GM23338 (cell line): Measurements from ENCODE around the gene DRC1. TPM values are rescaled to one million over a fixed set of nuclear protein-coding genes. Genes with fewer than 3 reads are reported as not detected.

Experiments
- ATAC-seq: fragments of 200-7000 bp; cut with Tn5 transposase; 3 replicates; pipeline ENCODE4 v1.9.1; 2020
- DNase-seq: peaks from one replicate; pipeline ENCODE4 v3.0.0-alpha.2; 2015; ENCODE audit warnings: low spot score
- H2AFZ ChIP-seq: fragments of 200-600 bp; sonication (generic); 2 replicates; pipeline ENCODE4 v1.8.0; 2016; ENCODE audit warnings: antibody characterized with exemption, mild to moderate bottlenecking, moderate library complexity
- H3F3A ChIP-seq: fragments of 200-600 bp; sonication (generic); replicated peaks from 2 replicates; pipeline ENCODE4 v1.8.0; 2017; ENCODE audit warnings: antibody characterized with exemption, mixed run types, low read depth
- H3K27ac ChIP-seq: fragments of 200-600 bp; sonication (generic); 2 replicates; pipeline ENCODE4 v1.6.1; 2016; ENCODE audit warnings: low read depth
- H3K27me3 ChIP-seq: fragments of 200-600 bp; sonication (generic); 2 replicates; pipeline ENCODE4 v1.8.0; 2016; ENCODE audit warnings: mild to moderate bottlenecking, mixed run types, moderate library complexity; ENCODE audit not compliant: insufficient read depth
- H3K36me3 ChIP-seq: fragments of 200-600 bp; sonication (generic); 2 replicates; pipeline ENCODE4 v1.8.0; 2016; ENCODE audit warnings: mild to moderate bottlenecking; ENCODE audit not compliant: insufficient read depth
- H3K4me1 ChIP-seq: fragments of 200-600 bp; sonication (generic); 2 replicates; pipeline ENCODE4 v1.8.0; 2016; ENCODE audit warnings: mild to moderate bottlenecking, moderate library complexity; ENCODE audit not compliant: insufficient read depth
- H3K4me2 ChIP-seq: fragments of 200-600 bp; sonication (generic); 2 replicates; pipeline ENCODE4 v1.7.1; 2017; ENCODE audit warnings: mixed run types
- H3K4me3 ChIP-seq: fragments of 200-600 bp; sonication (generic); 2 replicates; pipeline ENCODE4 v1.6.1; 2016; ENCODE audit warnings: mixed run types
- H3K79me2 ChIP-seq: fragments of 200-600 bp; sonication (generic); replicated peaks from 2 replicates; pipeline ENCODE4 v1.8.0; 2017; ENCODE audit warnings: mild to moderate bottlenecking; ENCODE audit not compliant: insufficient read depth
- H3K9me2 ChIP-seq: fragments of 200-600 bp; sonication (generic); 2 replicates; pipeline ENCODE4 v1.8.0; 2017; ENCODE audit not compliant: insufficient read depth
- H4K20me1 ChIP-seq: fragments of 200-600 bp; sonication (generic); replicated peaks from 2 replicates; pipeline ENCODE4 v1.8.0; 2017; ENCODE audit warnings: mild to moderate bottlenecking; ENCODE audit not compliant: insufficient read depth
- H3K27ac Mint-ChIP-seq: 2 replicates; pipeline ENCODE4 v1.8.0; 2020; ENCODE audit warnings: inconsistent platforms, mild to moderate bottlenecking, moderate library complexity, mixed read lengths
- H3K27me3 Mint-ChIP-seq: 3 replicates; pipeline ENCODE4 v1.8.0; 2022; ENCODE audit warnings: low read depth, mild to moderate bottlenecking, moderate library complexity, mixed read lengths, inconsistent platforms; ENCODE audit not compliant: insufficient read depth, poor library complexity
- H3K36me3 Mint-ChIP-seq: 3 replicates; pipeline ENCODE4 v1.8.0; 2021; ENCODE audit warnings: low read depth, mild to moderate bottlenecking, inconsistent platforms, moderate library complexity, mixed read lengths
- H3K4me1 Mint-ChIP-seq: 3 replicates; pipeline ENCODE4 v1.8.0; 2020; ENCODE audit warnings: mild to moderate bottlenecking, inconsistent platforms, mixed read lengths
- H3K4me3 Mint-ChIP-seq: 3 replicates; pipeline ENCODE4 v1.8.0; 2021; ENCODE audit warnings: moderate library complexity, mild to moderate bottlenecking, inconsistent platforms, mixed read lengths
- H3K9me3 Mint-ChIP-seq: 3 replicates; pipeline ENCODE4 v1.8.0; 2020; ENCODE audit warnings: moderate library complexity, mild to moderate bottlenecking, inconsistent platforms, mixed read lengths
- CREB1 ChIP-seq: fragments of 250-450 bp; sonication (Bioruptor Pico); IDR thresholded peaks from 2 replicates; pipeline ENCODE4 v1.5.0; 2020; ENCODE audit warnings: low read depth, mild to moderate bottlenecking, moderate library complexity
- ETS1 ChIP-seq: IDR thresholded peaks from 2 replicates; pipeline ENCODE4 v1.6.1; 2016; ENCODE audit warnings: antibody characterized with exemption
- EZH2 ChIP-seq: fragments of 200-600 bp; sonication (generic); IDR thresholded peaks from one replicate; pipeline ENCODE4 v1.8.0; 2017; ENCODE audit warnings: antibody characterized with exemption, mild to moderate bottlenecking, low read depth; ENCODE audit not compliant: unreplicated experiment
- EZH2phosphoT487 ChIP-seq: fragments of 200-600 bp; sonication (generic); IDR thresholded peaks from one replicate; pipeline ENCODE4 v1.8.1; 2018; ENCODE audit warnings: antibody characterized with exemption; ENCODE audit not compliant: unreplicated experiment
- STAT1 ChIP-seq: IDR thresholded peaks from one replicate; pipeline ENCODE4 v1.6.1; 2016; ENCODE audit warnings: antibody characterized with exemption; ENCODE audit not compliant: unreplicated experiment
- ZNF114 ChIP-seq: fragments of 250-450 bp; sonication (Bioruptor Pico); IDR thresholded peaks from 2 replicates; pipeline ENCODE4 v1.5.0; 2020; ENCODE audit warnings: mild to moderate bottlenecking, moderate library complexity
- ZNF331 ChIP-seq: fragments of 250-450 bp; sonication (Bioruptor Pico); IDR thresholded peaks from 2 replicates; pipeline ENCODE4 v1.5.0; 2020; ENCODE audit warnings: low read depth, mild to moderate bottlenecking, moderate library complexity
- ZNF462 ChIP-seq: fragments of 250-450 bp; sonication (Bioruptor Pico); IDR thresholded peaks from 2 replicates; pipeline ENCODE4 v1.5.0; 2020; ENCODE audit warnings: mild to moderate bottlenecking, moderate library complexity
- polyA plus RNA-seq: library from polyadenylated mRNA; unstranded; fragments of >200 nt; fragmentation: Nextera tagmentation; extraction: Ambion mirVana; gene quantifications from 2 replicates; pipeline ENCODE4 v1.2.1, GENCODE V29; 2016
- total RNA-seq: library from RNA; depleted of rRNA; stranded (reverse); fragments of >200 nt; shearing (Covaris generic); gene quantifications from 2 replicates; pipeline ENCODE4 v1.2.3, GENCODE V29; 2014

DRC1 gene
- total and polyA plus RNA-seq, 2 experiments from 2014 or later: 0.45 TPM; not detected in 1

- Histone ChIP-seq H3K79me2 (no peaks in the 10 kb centered on the region; the same call in 1 of the 2 replicates), H3F3A (no peaks in the 10 kb centered on the region), H3K27me3 (no peaks in the 10 kb centered on the region), H3K4me2 (no peak overlapping the region), H3K36me3 (peaks cover 15% of the 10 kb centered on the region; the same call in 1 of the 2 replicates), H3K9me2 (no peaks in the 10 kb centered on the region), H2AFZ (no peak overlapping the region), H4K20me1 (peaks cover 12% of the 10 kb centered on the region; the same call in 1 of the 2 replicates), H3K4me1 (no peaks in the 10 kb centered on the region), H3K27ac (no peak overlapping the region), H3K4me3 (no peak overlapping the region)
- H3K27me3 Mint-ChIP-seq: no peaks in the 10 kb centered on the region
- H3K4me3 Mint-ChIP-seq: no peak overlapping the region
- TF ChIP-seq CREB1 (no peak), ETS1 (no peak), EZH2 (no peak), STAT1 (no peak), ZNF462 (CRISPR knock-in tag) (no peak), ZNF114 (CRISPR knock-in tag) (no peak), EZH2phosphoT487 (no peak), ZNF331 (CRISPR knock-in tag) (no peak)
- no peak overlapping the region for H3K27ac Mint-ChIP-seq
- H3K36me3 Mint-ChIP-seq: peaks cover 4% of the 10 kb centered on the region; the same call in 1 of the 3 replicates
- ATAC-seq (no peak), DNase-seq (no peak)
- no peaks in the 10 kb centered on the region for H3K9me3 Mint-ChIP-seq
- H3K4me1 Mint-ChIP-seq: no peaks in the 10 kb centered on the region
Measured at GRCh38 chr2:26382564-26382963, 19.2 kb upstream of the DRC1 start.
